ENCODE data around the gene SLC7A6OS.
A peak's percentile ranks its signal among the peaks of the same experiment; 100 is the strongest.

Gene SLC7A6OS

GRCh38 chr16:68296291-68296690 lies 14.5 kb downstream of the SLC7A6OS start:
- TF ChIP-seq CTCF (IDR thresholded peaks at IDR 0.05; ENCODE audit: insufficient read depth, low read length), result no peak
- no peak for TF ChIP-seq REST (IDR thresholded peaks at IDR 0.05; ENCODE audit: insufficient replicate concordance, low read depth)
- no peak for TF ChIP-seq SPI1 (IDR thresholded peaks at IDR 0.05; ENCODE audit: borderline replicate concordance, low read depth)
- no peak for TF ChIP-seq GABPA (IDR thresholded peaks at IDR 0.05; ENCODE audit: low read depth)
- no peak for TF ChIP-seq POLR2AphosphoS5 (IDR thresholded peaks at IDR 0.05; ENCODE audit: low read depth)

GRCh38 chr16:68292425-68292824 lies 18.3 kb downstream of the SLC7A6OS start:
- Histone ChIP-seq H3K27ac (replicated peaks) (no peak overlapping the region), H3K27me3 (ENCODE audit: insufficient read depth, poor library complexity, severe bottlenecking) (no peaks in the 10 kb centered on the region), H3K4me3 (replicated peaks; ENCODE audit: insufficient read depth, low read length) (no peak overlapping the region)
- TF ChIP-seq REST (IDR thresholded peaks at IDR 0.05; ENCODE audit: insufficient replicate concordance, low read depth) (no peak), GABPA (IDR thresholded peaks at IDR 0.05; ENCODE audit: low read depth) (no peak), POLR2AphosphoS5 (IDR thresholded peaks at IDR 0.05; ENCODE audit: low read depth) (no peak), SPI1 (IDR thresholded peaks at IDR 0.05; ENCODE audit: borderline replicate concordance, low read depth) (no peak), CTCF (IDR thresholded peaks at IDR 0.05; ENCODE audit: insufficient read depth, low read length) (no peak)
- no peak for DNase-seq (ENCODE audit: low read depth in 1 of 2, low spot score in 1 of 2)

More at GRCh38 chr16:68296291-68296690, 14.5 kb downstream of the SLC7A6OS start:
- Histone ChIP-seq H3K27ac (replicated peaks) (peak overlapping the region; percentile 35), H3K27me3 (ENCODE audit: insufficient read depth, poor library complexity, severe bottlenecking) (no peaks in the 10 kb centered on the region), H3K4me3 (replicated peaks; ENCODE audit: insufficient read depth, low read length) (no peak overlapping the region)
- DNase-seq (ENCODE audit: low read depth in 1 of 2, low spot score in 1 of 2), result no peak

GRCh38 chr16:68291227-68291626 lies 19.5 kb downstream of the SLC7A6OS start:
- H3K27me3 ChIP-seq (ENCODE audit: insufficient read depth, poor library complexity, severe bottlenecking), result no peaks in the 10 kb centered on the region
- H3K27ac ChIP-seq (replicated peaks), result no peak overlapping the region
- TF ChIP-seq GABPA (IDR thresholded peaks at IDR 0.05; ENCODE audit: low read depth), result no peak
- no peak for TF ChIP-seq SPI1 (IDR thresholded peaks at IDR 0.05; ENCODE audit: borderline replicate concordance, low read depth)
- H3K4me3 ChIP-seq (replicated peaks; ENCODE audit: insufficient read depth, low read length), result no peak overlapping the region
- DNase-seq (ENCODE audit: low read depth in 1 of 2, low spot score in 1 of 2), result no peak

GRCh38 chr16:68290450-68290849 lies 20.3 kb downstream of the SLC7A6OS start:
- Histone ChIP-seq H3K27ac (replicated peaks) (no peak overlapping the region), H3K4me3 (replicated peaks; ENCODE audit: insufficient read depth, low read length) (no peak overlapping the region), H3K27me3 (ENCODE audit: insufficient read depth, poor library complexity, severe bottlenecking) (no peaks in the 10 kb centered on the region)
- no peak for TF ChIP-seq CTCF (IDR thresholded peaks at IDR 0.05; ENCODE audit: insufficient read depth, low read length)
- no peak for TF ChIP-seq GABPA (IDR thresholded peaks at IDR 0.05; ENCODE audit: low read depth)
- TF ChIP-seq SPI1 (IDR thresholded peaks at IDR 0.05; ENCODE audit: borderline replicate concordance, low read depth), result no peak
- no peak for TF ChIP-seq POLR2AphosphoS5 (IDR thresholded peaks at IDR 0.05; ENCODE audit: low read depth)
- TF ChIP-seq REST (IDR thresholded peaks at IDR 0.05; ENCODE audit: insufficient replicate concordance, low read depth), result no peak
- no peak for DNase-seq (ENCODE audit: low read depth in 1 of 2, low spot score in 1 of 2)
